Activated T-cell treated with anti-CD3 and anti-CD28 coated beads for 48 hours (primary cell): ENCODE measurements around the gene RPTOR.

Experiments
- DNase-seq: peaks from one replicate; pipeline ENCODE4 v3.0.0-alpha.2; 2020; ENCODE audit warnings: low read depth

RPTOR gene

GRCh38 chr17:80980397-80981061 is 435.9 kb downstream of the RPTOR start:
- no peak for DNase-seq

GRCh38 chr17:80981062-80981902 is 436.6 kb downstream of the RPTOR start:
- DNase-seq = peak; percentile 43

- DNase-seq = no peak
Observed at GRCh38 chr17:80981929-80982425, 437.3 kb downstream of the RPTOR start.

GRCh38 chr17:80982426-80982974 is 437.9 kb downstream of the RPTOR start:
- DNase-seq = no peak

- no peak for DNase-seq
Observed at GRCh38 chr17:80983545-80983944, 438.9 kb downstream of the RPTOR start.

GRCh38 chr17:80984749-80985148 is 440.1 kb downstream of the RPTOR start:
- DNase-seq = no peak

- no peak for DNase-seq
Observed at GRCh38 chr17:80986046-80986445, 441.4 kb downstream of the RPTOR start.

GRCh38 chr17:80986816-80987475 is 442.3 kb downstream of the RPTOR start:
- DNase-seq = no peak

- DNase-seq = no peak
Observed at GRCh38 chr17:80987941-80988461, 443.4 kb downstream of the RPTOR start.

- no peak for DNase-seq
Observed at GRCh38 chr17:80989586-80989913, 444.9 kb downstream of the RPTOR start.

GRCh38 chr17:80990921-80991644 is 446.4 kb downstream of the RPTOR start:
- no peak for DNase-seq

- peak; percentile 74 for DNase-seq
Observed at GRCh38 chr17:80991645-80992076, 447.0 kb downstream of the RPTOR start, which contains the start of gene CHMP6. CHMP6 (plus strand) TSS chr17:80991841; CDS start chr17:80991919, 78 bp downstream.

- DNase-seq = no peak
Observed at GRCh38 chr17:80992077-80992947, 447.7 kb downstream of the RPTOR start.

GRCh38 chr17:80992948-80993624 is 448.4 kb downstream of the RPTOR start:
- no peak for DNase-seq

- no peak for DNase-seq
Observed at GRCh38 chr17:80995131-80995530, 450.5 kb downstream of the RPTOR start.

- no peak for DNase-seq
Observed at GRCh38 chr17:80996422-80997305, 452.0 kb downstream of the RPTOR start.

- no peak for DNase-seq
Observed at GRCh38 chr17:80997424-80998117, 452.9 kb downstream of the RPTOR start.

- DNase-seq = no peak
Observed at GRCh38 chr17:80998118-80998747, 453.6 kb downstream of the RPTOR start.
